ENCODE data around the gene XYLT1.
"Not testable (repeated sequence)": the region's sequence is repeated elsewhere in the genome, so short reads cannot be mapped to it uniquely, and the experiment has no call there.

XYLT1 gene, protein sequence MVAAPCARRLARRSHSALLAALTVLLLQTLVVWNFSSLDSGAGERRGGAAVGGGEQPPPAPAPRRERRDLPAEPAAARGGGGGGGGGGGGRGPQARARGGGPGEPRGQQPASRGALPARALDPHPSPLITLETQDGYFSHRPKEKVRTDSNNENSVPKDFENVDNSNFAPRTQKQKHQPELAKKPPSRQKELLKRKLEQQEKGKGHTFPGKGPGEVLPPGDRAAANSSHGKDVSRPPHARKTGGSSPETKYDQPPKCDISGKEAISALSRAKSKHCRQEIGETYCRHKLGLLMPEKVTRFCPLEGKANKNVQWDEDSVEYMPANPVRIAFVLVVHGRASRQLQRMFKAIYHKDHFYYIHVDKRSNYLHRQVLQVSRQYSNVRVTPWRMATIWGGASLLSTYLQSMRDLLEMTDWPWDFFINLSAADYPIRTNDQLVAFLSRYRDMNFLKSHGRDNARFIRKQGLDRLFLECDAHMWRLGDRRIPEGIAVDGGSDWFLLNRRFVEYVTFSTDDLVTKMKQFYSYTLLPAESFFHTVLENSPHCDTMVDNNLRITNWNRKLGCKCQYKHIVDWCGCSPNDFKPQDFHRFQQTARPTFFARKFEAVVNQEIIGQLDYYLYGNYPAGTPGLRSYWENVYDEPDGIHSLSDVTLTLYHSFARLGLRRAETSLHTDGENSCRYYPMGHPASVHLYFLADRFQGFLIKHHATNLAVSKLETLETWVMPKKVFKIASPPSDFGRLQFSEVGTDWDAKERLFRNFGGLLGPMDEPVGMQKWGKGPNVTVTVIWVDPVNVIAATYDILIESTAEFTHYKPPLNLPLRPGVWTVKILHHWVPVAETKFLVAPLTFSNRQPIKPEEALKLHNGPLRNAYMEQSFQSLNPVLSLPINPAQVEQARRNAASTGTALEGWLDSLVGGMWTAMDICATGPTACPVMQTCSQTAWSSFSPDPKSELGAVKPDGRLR

DNA sequence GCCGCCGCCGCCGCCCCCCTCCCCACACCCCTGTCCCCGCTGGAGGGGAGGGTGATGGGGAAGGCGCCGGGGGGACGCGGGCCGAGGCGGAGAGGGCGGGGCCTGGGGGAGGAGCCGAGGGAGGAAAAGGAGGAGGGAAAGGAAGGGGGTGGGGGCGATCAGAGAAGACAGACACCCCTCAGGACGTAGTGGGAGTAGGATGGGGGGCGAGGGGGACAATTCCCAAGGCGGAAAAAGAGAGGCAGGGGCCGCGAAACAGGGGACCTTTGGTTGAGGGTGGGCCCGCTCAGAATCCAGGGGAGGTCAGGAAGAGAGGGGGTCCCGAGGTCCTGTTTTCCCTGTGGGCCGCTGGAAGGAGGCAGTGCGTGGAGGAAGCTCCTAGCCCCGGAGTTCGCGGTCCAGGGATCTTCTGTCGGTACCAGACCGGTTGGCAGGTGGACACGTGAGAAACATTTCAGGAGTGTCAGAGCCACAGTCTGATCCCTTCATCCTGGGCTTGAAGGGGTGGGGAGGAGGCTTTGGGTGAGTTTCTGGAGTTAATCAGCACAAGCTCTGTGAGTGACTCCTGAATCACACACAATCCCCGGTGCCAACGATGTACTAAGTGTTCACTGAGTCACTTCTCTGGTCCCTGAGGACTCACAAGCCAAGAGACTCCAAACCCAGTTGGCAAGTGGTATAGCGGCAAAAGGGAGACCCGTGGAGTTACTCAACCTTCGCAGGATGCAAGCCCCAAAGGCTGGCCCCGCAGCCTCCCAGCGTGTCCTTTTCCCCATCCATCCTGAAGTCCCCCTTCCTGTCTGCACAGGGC lies at the start of gene XYLT1:
Gene XYLT1, minus strand, starts transcription at position 53 of the 811 bp plus-strand sequence. CDS start 164 bp downstream, outside the sequence.
- no peak for DNase-seq

GRCh38 chr16:17520111-17520510 lies 49.4 kb upstream of the XYLT1 start:
- no peak for DNase-seq

DNA sequence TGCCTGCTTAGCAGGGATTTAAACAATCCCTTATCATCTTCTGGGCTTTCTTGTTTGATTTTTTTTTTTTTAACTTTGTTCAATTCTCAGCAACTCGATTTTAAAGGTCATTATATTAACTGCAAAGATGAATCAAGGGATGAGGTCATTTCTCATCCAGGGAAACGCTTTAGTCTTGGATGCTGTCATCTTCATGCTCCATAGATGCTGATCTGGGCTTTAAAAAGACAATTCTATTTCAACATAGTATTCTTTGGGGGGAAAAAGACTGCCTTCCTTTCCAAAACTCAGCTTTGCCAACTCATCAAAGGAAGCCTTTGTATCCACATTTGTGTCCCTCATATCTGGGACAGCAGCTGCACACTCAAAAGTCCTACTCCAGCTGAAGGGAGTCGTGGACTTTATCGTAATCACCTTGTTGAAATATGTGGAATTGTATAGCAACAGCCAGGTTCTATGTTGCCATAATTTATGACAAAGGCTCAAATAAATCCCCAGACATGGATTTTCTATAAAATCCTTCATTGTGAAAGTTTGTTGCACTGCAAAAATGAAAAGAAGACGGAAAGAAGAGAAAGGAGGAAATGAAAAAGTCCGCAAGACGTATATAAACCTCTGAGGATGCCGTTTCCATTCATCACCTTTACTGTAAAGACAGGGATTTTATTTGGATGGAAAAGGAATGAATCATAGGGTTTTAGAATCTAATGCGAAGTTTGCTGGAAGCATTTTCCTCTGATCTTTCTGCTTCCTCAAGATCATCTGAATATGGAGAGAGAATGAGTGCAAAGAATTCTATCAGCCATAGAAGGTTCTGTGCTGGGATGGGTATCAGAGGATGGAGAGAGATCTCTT lies 48.6 kb upstream of the XYLT1 start:
- no peak for DNase-seq

GRCh38 chr16:17518441-17518840 lies 47.7 kb upstream of the XYLT1 start:
- no peak for DNase-seq

DNA sequence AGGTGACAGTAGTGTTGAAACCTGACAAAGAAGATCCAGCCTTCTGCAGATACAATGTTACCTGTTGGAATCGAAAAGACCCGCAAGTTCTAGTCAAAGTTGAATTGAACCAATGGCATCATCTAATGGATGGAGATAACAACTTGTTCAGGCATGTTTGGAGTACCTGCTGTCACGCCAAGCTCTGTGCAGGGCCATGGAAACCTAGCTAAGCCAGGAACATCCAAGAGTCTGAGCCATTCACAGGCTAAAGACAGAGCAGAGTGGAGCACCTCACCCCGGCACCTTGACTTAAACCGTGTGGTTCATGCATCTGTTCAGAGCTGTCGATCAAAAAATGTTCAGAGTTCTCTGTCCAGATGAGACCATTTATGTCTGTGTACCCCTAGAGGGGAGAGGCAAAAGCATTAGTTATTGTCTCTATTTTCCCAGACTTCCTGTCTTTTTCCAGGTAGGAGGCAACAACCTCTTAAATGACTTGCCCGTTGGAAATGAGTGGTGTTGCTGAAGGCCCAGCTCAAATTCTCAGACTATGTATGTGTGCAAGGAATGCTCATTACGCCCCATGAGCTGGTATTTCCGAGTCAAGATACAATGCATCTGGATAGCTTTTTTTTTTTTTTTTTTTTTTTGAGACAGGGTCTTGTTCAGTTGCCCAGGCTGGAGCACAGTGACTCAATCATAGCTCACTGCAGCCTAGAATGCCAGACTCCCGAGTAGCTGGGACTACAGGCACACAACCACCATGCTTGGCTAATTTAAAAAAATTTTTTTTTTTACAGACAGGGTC lies 44.9 kb upstream of the XYLT1 start:
- DNase-seq = no peak

DNA sequence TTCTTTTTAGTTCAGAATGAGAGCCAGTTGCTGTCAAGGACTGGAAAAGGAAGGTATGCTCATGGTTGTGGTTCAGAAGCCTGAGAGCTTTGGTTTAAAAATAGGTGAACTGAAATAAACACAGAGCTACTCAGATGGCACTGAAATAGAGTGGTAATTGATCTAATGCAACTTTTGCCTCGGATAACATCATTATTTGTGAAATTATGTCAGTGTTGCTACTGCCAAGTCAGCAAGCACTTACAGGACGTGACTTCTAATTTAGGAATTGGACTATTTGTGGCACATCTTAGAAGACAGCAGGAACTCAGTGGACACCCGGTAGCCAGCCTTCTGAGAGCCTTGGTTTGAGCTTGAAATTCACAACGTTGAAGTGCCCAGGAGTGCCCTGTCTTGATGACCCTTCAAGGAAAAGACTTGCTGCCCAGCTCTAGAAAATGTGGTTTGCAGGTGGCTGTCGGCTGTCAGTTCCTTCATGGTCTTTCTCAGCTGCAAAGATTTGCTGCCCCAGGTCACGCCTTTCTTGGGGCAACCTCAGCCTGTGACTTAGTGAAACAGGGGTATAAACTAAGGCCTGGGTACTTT lies 42.0 kb upstream of the XYLT1 start:
- DNase-seq = no peak

- DNase-seq = no peak
Observed at GRCh38 chr16:17511340-17511739, 40.6 kb upstream of the XYLT1 start.

GRCh38 chr16:17510567-17510966 lies 39.8 kb upstream of the XYLT1 start:
- no peak for DNase-seq

- no peak for DNase-seq
Observed at GRCh38 chr16:17509194-17509593, 38.4 kb upstream of the XYLT1 start.

- no peak for DNase-seq
Observed at GRCh38 chr16:17508303-17508702, 37.5 kb upstream of the XYLT1 start.

- DNase-seq = not testable (repeated sequence)
Observed at GRCh38 chr16:17507516-17507915, 36.8 kb upstream of the XYLT1 start.

DNA sequence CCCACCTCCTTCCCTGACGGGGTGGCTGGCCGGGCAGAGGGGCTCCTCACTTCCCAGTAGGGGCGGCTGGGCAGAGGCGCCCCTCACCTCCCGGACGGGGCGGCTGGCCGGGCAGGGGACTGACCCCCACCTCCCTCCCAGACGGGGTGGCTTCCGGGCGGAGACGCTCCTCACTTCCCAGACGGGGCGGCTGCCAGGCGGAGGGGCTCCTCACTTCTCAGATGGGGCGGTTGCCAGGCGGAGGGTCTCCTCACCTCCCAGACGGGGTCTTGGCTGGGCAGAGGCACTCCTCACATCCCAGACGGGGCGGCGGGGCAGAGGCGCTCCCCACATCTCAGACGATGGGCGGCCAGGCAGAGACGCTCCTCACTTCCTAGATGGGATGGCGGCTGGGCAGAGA lies 35.1 kb upstream of the XYLT1 start:
- DNase-seq = not testable (repeated sequence)

DNA sequence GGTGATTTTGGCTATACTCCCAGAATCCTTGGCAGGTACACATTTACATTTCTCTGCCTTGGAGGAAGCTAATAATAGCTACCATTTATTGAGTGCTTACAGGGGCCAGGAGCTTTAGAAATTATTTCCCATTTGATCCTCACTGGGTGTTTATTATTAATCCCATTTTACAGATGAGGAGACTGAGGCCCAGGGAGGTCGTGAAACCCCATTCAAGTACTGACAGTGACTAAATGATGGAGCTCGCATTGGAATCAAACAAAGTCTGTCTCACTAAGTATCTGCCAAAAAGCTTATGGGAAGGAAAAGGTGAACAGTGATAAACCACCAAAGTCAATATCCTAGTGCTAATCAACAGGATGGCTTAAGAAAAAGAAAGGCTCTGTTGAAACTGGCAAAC lies 33.3 kb upstream of the XYLT1 start:
- no peak for DNase-seq

- no peak for DNase-seq
Observed at GRCh38 chr16:17503331-17503730, 32.6 kb upstream of the XYLT1 start.

DNA sequence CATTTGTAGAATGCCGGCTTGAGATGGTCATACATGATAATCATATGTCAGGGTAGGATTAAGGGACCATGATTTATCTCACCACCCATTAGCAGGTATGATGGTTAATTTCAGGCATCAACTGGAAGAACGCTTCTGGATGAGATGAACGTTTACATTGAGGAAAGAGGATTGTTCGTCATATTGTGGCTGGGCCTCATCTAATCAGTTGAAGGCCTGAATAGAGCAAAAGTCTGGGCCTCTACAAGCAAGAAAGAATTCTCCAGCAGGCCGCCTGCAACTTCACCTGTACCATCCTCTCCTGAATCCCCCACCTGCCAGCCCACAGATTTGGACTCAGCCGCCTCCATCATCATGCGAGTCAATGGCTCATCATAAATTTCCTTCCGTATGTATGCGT lies 30.6 kb upstream of the XYLT1 start:
- no peak for DNase-seq

DNA sequence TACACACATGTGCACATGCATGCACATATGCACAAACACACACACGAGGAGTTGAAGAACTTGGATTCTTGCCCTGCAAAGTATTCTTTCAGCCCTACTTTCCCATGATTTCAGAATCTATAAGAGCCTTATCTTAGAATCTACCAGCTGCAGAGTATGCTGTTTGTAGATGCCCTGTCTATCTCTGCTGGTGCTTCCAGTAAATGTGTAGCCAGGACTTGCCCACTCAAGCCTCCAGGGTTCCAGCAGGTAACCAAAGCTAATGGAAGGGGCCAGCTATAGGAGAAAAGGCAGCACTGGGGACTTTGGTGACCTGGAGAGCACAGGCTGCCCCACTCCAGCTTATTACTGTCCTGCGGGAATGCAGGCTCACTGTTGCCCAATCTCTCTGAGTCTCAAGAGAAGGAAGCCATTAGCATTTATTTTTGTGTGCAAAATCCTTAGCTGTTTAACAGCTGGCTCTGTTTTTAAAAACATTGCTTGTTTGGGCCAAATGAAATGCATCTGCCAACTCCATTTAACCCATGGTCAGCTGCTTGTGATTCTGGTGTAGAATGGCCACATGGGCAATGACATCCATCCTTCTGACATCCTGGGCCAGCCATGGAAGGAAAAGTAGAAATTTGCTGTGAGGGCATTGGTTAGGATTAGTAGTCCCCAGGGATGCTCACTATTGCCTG lies 28.6 kb upstream of the XYLT1 start:
- no peak for DNase-seq

- no peak for DNase-seq
Observed at GRCh38 chr16:17497648-17498047, 26.9 kb upstream of the XYLT1 start.

GRCh38 chr16:17496891-17497290 lies 26.1 kb upstream of the XYLT1 start:
- no peak for DNase-seq

DNA sequence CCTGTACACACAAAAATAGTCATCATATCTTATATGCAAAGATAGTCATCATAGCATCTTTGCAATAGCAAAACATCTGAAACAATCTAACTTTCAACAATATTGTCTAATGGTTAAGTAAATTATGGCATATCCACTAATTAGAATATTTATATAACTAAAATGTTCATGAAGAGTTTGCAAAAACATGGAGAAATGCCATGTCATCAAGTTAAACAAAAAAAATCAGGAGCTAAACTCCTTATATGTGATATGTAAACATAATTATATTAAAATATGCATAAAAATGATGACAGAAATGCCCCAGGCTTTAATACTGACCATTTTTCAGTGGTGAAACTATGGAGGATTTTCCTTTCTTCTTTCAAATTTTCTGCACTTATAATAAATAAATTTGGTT lies 22.3 kb upstream of the XYLT1 start:
- no peak for DNase-seq

GRCh38 chr16:17491140-17491662 lies 20.4 kb upstream of the XYLT1 start:
- DNase-seq = no peak

Measured in NCI-H187 (cell line).